Activated naive CD4-positive, alpha-beta T cell treated with anti-CD3 and anti-CD28 coated beads, Interleukin-2, amount 50 U/mL, for 72 hours (primary cell): Measurements from ENCODE around the gene RAB8A. TPM values are rescaled to one million over a fixed set of nuclear protein-coding genes. Genes with fewer than 3 reads are reported as not detected.
A peak's percentile ranks its signal among the peaks of the same experiment; 100 is the strongest.

ENCODE experiments used
- ATAC-seq, 2 donors: fragments of 150-1000 bp; cut with Tn5 transposase; 2 replicates each; pipeline ENCODE4 v1.10.0; 2021; ENCODE audit warnings: mild to moderate bottlenecking in 2 of 2, moderate library complexity in 2 of 2
- DNase-seq, 2 donors: peaks; one replicate each; pipeline ENCODE4 v3.0.0; 2021 to 2022; ENCODE audit warnings: low spot score in 2 of 2
- H3K27ac Mint-ChIP-seq, 2 donors: one replicate each; pipeline ENCODE4 v1.8.0; 2022; ENCODE audit warnings: mild to moderate bottlenecking in 2 of 2, mixed read lengths in 2 of 2
- H3K36me3 Mint-ChIP-seq, 2 donors: one replicate each; pipeline ENCODE4 v1.8.0; 2022; ENCODE audit warnings: mixed read lengths in 2 of 2
- H3K9me3 Mint-ChIP-seq, 2 donors: one replicate each; pipeline ENCODE4 v1.8.0; 2022; ENCODE audit warnings: mixed read lengths in 2 of 2
- total RNA-seq, 2 donors: library from RNA; stranded (reverse); gene quantifications; one replicate each; pipeline ENCODE4 v1.2.3, GENCODE V29; 2022

Gene RAB8A
- total RNA-seq, 2 donors from 2014 or later: 125 to 155 TPM

DNA sequence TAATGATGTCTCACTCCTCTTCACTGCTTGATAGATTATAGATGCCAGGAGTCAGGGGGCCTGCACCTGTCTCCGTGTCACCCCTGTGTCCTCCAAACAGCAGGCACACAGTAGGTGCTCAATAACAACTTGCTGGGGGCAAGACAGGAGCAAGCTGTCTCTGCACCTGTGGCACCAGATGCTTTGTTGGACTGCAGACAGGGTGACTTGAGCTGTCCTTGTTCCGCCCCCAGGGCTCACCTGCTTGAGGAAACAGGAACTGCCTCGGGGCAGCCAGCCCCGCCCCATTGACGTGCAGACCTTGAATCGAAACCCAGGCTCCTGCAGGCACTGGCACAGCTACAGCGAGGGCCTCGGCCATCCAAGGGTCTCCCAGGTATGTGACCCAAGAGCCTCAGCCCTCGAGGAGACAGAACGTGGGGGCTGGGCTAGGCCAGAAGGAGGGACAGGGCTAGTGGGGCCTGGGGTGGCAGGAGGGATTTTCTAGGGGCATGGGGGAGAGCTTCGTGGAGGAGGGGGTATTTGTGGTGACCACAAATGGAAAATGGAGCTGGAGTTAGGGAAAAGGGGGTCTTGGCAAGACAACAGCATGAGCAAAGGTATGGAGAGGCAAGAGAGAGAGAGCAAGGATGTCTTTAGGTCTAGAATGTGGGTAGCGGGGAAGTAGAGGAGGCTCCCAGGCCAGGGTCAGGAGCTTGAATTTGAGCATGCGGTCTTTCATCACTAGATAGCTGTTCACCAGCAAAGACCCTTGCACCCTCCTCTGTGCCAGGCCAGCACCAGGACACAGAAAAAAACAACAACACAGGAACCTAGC, 31.9 kb downstream of the RAB8A start, which contains the start of gene HSH2D:
Gene HSH2D (plus strand): TSS at position 287 of the 817 bp plus-strand sequence. CDS start 5,066 bp downstream, outside the sequence.
- DNase-seq (peak; percentile 77 to 81), ATAC-seq (peak; percentile 97 to 98)
- H3K9me3 Mint-ChIP-seq: no peaks in the 10 kb centered on the region
- H3K36me3 Mint-ChIP-seq: peaks cover 10 to 17% of the 10 kb centered on the region in 2 donors
- H3K27ac Mint-ChIP-seq: peak within 1 kb of the TSS; percentile 95 to 99

GRCh38 chr19:16144216-16144581, 32.5 kb downstream of the RAB8A start:
- Mint-ChIP-seq H3K27ac (peak overlapping the region; percentile 95 to 99), H3K36me3 (peaks cover 10 to 21% of the 10 kb centered on the region in 2 donors), H3K9me3 (no peaks in the 10 kb centered on the region)
- DNase-seq (no peak), ATAC-seq (peak; percentile 13 to 23)

DNA sequence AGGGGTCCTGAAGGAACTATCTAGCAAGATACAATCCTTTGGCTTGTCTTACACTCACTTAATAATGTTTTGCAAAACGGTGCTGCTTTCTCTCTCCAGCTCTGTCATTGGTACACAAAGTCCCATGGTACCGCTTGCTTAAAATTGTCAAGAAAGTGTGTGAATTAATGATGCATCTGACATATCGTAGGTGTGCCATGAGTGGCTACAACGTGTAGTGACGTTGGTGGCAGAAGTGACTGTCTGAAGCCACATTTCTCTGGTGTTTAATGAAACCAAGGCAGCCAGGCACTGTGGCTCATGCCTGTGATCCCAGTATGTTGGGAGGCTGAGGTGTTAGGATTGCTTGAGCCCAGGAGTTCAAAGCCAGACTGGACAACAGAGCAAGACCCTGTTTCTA, 34.4 kb downstream of the RAB8A start:
- Mint-ChIP-seq H3K9me3 (no peaks in the 10 kb centered on the region), H3K27ac (no peak overlapping the region), H3K36me3 (peaks cover 10 to 21% of the 10 kb centered on the region in 2 donors)
- no peak for DNase-seq
- ATAC-seq: no peak

DNA sequence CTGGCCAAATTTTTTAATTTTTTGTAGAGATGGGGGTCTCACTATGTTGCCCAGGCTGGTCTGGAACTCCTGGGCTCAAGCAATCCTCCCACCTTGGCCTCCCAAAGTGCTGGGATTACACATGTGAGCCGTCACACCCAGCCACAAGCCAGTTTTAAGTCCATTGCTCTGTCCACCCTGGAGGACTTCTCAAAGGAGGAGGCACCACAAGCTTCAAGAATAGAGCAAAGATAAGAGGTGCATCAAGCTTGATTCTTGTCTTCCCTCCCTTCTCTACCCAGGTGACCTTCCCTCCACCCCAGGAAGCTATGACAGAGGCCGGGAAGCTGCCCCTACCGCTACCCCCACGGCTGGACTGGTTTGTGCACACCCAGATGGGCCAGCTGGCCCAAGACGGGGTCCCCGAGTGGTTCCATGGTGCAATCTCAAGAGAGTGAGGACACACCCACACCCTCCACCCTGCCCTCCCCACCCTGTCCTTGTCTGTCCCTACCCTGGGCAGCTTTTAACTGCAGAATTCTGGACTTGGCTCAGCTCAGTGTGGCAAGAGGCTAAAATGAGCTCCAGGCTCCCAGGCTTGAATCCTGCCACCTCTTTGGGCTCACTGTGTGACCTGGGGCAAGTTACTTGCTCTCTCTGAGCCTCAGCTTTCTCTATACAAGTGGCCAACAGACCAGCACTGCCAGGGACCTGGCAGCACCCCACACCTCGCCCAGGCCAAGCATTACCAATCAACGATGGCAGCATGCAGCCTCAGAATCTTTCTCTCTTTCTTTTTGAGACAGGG, 36.9 kb downstream of the RAB8A start:
- ATAC-seq: no peak
- peaks cover 18 to 29% of the 10 kb centered on the region in 2 donors for H3K36me3 Mint-ChIP-seq
- peak overlapping the region; percentile 62 to 68 for H3K27ac Mint-ChIP-seq
- H3K9me3 Mint-ChIP-seq: no peaks in the 10 kb centered on the region
- DNase-seq: no peak

DNA sequence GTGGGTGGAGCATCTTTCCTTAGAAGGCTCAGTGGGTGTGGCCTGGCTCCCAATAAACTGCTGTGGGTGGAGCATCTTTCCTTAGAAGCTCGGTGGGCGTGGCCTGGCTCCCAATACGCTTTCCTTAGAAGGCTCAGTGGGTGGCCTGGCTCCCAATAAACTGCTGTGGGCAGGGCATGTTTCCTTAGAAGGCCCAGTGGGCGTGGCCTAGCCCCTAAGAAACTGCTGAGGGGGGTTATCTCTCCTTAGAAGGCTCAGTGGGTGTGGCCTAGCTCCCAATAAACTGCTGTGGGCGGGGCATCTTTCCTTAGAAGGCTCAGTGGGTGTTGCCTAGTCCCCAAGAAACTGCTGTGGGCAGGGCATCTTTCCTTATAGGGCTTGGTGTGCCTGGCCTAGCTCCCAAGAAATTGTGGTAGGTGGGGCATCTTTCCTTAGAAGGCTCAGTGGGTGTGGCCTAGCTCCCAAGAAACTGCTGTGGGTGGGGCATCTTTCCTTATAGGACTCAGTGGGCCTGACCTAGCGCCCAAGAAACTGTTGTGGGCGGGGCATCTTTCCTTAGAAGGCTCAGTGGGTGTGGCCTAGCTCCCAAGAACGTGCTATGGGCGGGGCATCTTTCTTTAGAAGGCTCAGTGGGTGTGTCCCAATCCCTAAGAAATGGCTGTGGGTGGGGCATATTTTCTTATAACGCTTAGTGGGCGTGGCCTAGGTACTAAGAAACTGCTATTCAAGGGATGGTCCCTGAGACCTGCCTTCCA, 42.1 kb downstream of the RAB8A start:
- Mint-ChIP-seq H3K36me3 (peaks cover 25 to 53% of the 10 kb centered on the region in 2 donors), H3K27ac (no peak overlapping the region), H3K9me3 (no peaks in the 10 kb centered on the region)
- ATAC-seq (peak in 1 of 2 donors; percentile 53), DNase-seq (no peak)

- Mint-ChIP-seq H3K36me3 (peaks cover 25 to 49% of the 10 kb centered on the region in 2 donors), H3K9me3 (no peaks in the 10 kb centered on the region), H3K27ac (no peak overlapping the region)
- no peak for ATAC-seq
- DNase-seq: no peak
Measured at GRCh38 chr19:16154557-16154956, 42.9 kb downstream of the RAB8A start.

- peak overlapping the region in 1 of 2 donors; percentile 46 for H3K27ac Mint-ChIP-seq
- DNase-seq (no peak), ATAC-seq (no peak)
- H3K36me3 Mint-ChIP-seq: peaks cover 25 to 49% of the 10 kb centered on the region in 2 donors
- H3K9me3 Mint-ChIP-seq: no peaks in the 10 kb centered on the region
Measured at GRCh38 chr19:16155128-16155527, 43.4 kb downstream of the RAB8A start.

DNA sequence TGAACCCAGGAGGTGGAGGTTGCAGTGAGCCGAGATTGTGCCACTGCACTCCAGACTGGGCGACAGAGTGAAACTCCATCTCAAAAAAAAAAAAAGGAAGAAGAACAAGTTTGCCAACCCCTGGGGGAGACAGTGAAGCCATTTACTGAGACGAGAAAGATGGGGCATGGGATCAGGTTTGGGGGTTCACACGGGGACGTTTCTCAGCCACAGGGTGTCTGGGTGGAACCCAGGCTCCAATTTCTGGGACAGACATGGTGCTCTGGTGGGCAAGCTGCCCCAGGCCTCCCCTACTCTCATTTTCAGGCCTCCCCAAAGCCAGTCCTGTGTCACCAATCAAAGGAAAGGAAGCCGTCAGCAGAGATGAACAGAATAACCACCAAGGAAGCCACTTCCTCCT, 45.2 kb downstream of the RAB8A start:
- Mint-ChIP-seq H3K36me3 (peaks cover 25 to 49% of the 10 kb centered on the region in 2 donors), H3K9me3 (no peaks in the 10 kb centered on the region), H3K27ac (peak overlapping the region in 1 of 2 donors; percentile 68)
- no peak for ATAC-seq
- no peak for DNase-seq

DNA sequence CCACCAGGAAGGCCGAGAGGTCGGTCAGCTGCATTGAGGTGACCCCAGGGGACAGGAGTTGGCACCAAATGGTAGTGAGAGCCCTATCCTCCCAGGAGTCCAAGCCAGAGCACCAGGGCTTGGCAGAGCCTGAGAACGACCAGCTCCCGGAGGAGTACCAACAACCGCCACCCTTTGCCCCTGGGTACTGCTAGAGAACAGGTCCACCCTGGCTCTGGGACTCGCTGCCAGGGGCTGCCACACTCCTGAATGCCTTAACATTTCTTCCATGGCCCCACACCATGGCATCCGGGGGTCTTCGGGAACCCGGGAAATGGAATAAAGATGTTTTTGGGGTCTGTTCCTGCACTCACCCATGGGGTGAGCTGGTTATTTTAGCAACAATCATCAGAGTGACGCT, 45.9 kb downstream of the RAB8A start:
- no peak for ATAC-seq
- Mint-ChIP-seq H3K27ac (no peak overlapping the region), H3K9me3 (no peaks in the 10 kb centered on the region), H3K36me3 (peaks cover 23 to 46% of the 10 kb centered on the region in 2 donors)
- DNase-seq: no peak

- DNase-seq (no peak), ATAC-seq (no peak)
- Mint-ChIP-seq H3K36me3 (peaks cover 12 to 29% of the 10 kb centered on the region in 2 donors), H3K9me3 (no peaks in the 10 kb centered on the region), H3K27ac (no peak overlapping the region)
Measured at GRCh38 chr19:16159655-16160054, 48.0 kb downstream of the RAB8A start.

DNA sequence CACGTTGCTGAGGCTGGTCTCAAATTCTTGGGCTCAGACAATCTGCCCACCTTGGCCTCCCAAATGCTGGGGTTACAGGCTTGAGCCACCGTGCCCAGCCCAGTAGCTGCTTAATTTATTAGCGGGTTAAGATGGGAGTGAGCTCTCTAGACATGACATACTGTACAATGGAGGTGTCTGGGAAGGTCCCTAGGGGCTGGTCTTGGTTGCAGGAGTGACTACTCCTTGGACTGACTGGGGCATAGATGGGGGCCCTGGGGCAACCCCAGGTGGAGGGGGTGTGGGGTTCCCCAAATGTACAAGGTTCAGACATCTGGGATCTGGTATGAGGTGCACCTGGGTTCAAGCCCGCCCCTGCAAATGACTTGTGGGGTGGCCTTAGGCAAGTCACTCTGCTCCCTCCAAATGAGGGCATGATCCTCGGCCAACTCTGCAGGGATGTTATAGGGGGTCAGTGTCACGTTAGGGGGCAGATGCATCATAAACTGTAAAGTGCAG, 48.8 kb downstream of the RAB8A start:
- Mint-ChIP-seq H3K9me3 (no peaks in the 10 kb centered on the region), H3K36me3 (peaks cover 5 to 22% of the 10 kb centered on the region in 2 donors), H3K27ac (peak overlapping the region in 1 of 2 donors; percentile 88)
- ATAC-seq: peak in 1 of 2 donors; percentile 87
- DNase-seq: no peak

GRCh38 chr19:16160943-16161560, 49.4 kb downstream of the RAB8A start:
- peak overlapping the region; percentile 65 to 88 for H3K27ac Mint-ChIP-seq
- DNase-seq: peak; percentile 56 to 88

DNA sequence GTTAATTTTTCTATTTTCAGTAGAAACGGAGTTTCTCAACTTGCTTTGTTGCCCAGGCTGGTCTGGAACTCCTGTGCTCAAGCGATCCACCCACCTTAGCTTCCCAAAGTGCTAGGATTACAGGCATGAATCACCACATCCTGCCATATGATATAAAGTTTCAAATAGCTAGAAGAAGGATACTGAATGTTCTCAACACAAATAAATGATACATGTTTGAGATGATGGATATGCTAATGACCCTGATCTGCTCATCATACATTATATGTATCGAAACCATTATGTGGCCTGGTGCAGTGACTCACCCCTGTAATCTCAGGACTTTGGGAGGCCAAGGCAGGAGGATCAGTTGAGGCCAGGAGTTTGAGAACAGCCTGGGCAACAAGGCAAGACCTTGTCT, 50.2 kb downstream of the RAB8A start:
- no peaks in the 10 kb centered on the region for H3K9me3 Mint-ChIP-seq
- peaks cover 0 to 10% of the 10 kb centered on the region in 2 donors for H3K36me3 Mint-ChIP-seq
- H3K27ac Mint-ChIP-seq: peak overlapping the region; percentile 60 to 88
- ATAC-seq: peak; percentile 14 to 35
- DNase-seq: no peak

More at GRCh38 chr19:16160943-16161560, 49.4 kb downstream of the RAB8A start:
- Mint-ChIP-seq H3K9me3 (no peaks in the 10 kb centered on the region), H3K36me3 (peaks cover 5 to 17% of the 10 kb centered on the region in 2 donors)
- peak; percentile 87 to 91 for ATAC-seq

DNA sequence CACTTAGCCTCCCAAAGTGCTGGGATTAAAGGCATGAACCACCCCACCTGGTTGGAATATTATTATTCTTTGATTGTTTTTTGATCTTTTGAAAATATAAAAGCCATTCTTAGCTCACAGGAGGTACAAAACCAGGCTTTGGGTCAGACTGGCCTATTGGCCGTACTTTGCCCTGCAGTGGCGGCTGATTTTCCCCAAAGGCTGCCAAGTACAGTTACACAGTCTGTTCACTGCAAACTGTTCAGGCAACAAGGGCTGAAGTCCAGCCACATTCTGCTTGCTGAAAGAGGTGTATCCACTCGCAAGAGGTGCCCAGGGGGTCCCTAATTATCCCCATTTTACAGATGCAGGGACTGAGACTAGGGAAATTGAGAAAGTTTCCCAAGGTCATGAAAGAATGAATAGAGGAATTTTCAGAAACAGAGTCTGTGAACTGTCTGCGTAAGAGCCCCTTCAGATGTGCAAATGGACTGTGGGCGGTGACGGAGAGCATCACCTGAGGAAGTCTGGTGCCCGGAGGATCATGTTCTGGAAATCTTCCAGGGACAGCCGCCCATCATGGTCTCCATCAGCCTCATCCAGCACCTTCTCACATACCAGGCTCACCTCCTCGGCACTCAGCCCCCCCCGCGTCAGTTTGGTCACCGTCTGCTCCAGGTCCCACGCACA, 52.7 kb downstream of the RAB8A start:
- no peak for DNase-seq
- Mint-ChIP-seq H3K27ac (no peak overlapping the region), H3K9me3 (no peaks in the 10 kb centered on the region), H3K36me3 (no peaks in the 10 kb centered on the region)
- ATAC-seq: no peak

DNA sequence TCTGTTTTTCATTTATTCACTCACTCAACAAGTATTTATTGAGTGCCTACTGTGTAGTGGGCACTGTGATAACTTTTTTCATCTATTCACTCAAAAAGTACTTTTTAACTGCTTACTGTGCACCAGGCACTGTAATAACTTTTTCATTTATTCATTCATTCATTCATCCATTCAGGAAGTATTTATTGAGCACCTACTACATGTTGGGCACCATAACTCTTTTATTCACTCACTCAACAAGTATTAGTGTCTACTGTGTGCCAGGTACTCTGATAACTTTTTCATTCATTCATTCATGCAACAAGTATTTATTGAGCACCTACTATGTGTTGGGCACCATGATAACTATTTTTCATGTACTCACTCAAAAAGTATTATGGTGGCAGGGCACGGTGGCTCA, 54.7 kb downstream of the RAB8A start:
- H3K9me3 Mint-ChIP-seq: no peaks in the 10 kb centered on the region
- H3K36me3 Mint-ChIP-seq: no peaks in the 10 kb centered on the region
- H3K27ac Mint-ChIP-seq: no peak overlapping the region
- no peak for ATAC-seq
- no peak for DNase-seq
